ENCODE measurements around the gene NDUFAF4. TPM values are rescaled to one million over a fixed set of nuclear protein-coding genes. Genes with fewer than 3 reads are reported as not detected.

Gene NDUFAF4
- total and polyA plus RNA-seq, 11 donors = 59.6 to 107 (median 82.6) TPM

GRCh38 chr6:96900873-96901272 lies 3.2 kb upstream of the NDUFAF4 start:
- WGBS, 4 donors = 95 to 98% (median 97%) methylated on average over 2 of the region's 2 CpGs
- H3K4me1 ChIP-seq = peaks cover 0 to 26% (median 23%) of the 10 kb centered on the region in 12 donors
- ATAC-seq = no peak
- H3K36me3 ChIP-seq = peaks cover 0 to 6% (median 4%) of the 10 kb centered on the region in 9 donors
- TF ChIP-seq CTCF (IDR thresholded peaks at IDR 0.05) (no peak), POLR2A (IDR thresholded peaks at IDR 0.05) (no peak)
- intact Hi-C loops (cut with DNase I) = loop anchor here in 2 of 10 donors (2.0 to 5.0 kb wide), 2 partner anchors 151 to 152 kb away; no protein-coding TSS in a partner anchor
- H3K27ac ChIP-seq = no peak overlapping the region
- no peaks in the 10 kb centered on the region for H3K9me3 ChIP-seq
- no peaks in the 10 kb centered on the region for H3K27me3 ChIP-seq
- H3K4me3 ChIP-seq = no peak overlapping the region
- DNase-seq = no peak

- no peaks in the 10 kb centered on the region for H3K27me3 ChIP-seq
- H3K27ac ChIP-seq = peak overlapping the region in 7 of 12 donors; percentile 91 to 99 (median 97)
- H3K4me3 ChIP-seq = no peak overlapping the region
- TF ChIP-seq CTCF (IDR thresholded peaks at IDR 0.05) (no peak), POLR2A (IDR thresholded peaks at IDR 0.05) (no peak)
- peaks cover 0 to 19% (median 15%) of the 10 kb centered on the region in 9 donors for H3K36me3 ChIP-seq
- DNase-seq (no peak), ATAC-seq (no peak)
- 90 to 96% (median 92%) methylated on average over 2 of the region's 2 CpGs for WGBS, 4 donors
- intact Hi-C loops (cut with DNase I) = loop anchor here in 9 of 10 donors (2.0 to 10.0 kb wide), 12 partner anchors 25 to 495 kb away; partner anchors contain the start of genes UFL1 (in 2 of the 9), GPR63 (in 1 of the 9) and KLHL32 (in 1 of the 9)
- no peaks in the 10 kb centered on the region for H3K9me3 ChIP-seq
- H3K4me1 ChIP-seq = peaks cover 0 to 38% (median 32%) of the 10 kb centered on the region in 12 donors
These were observed 1.8 kb upstream of the NDUFAF4 start for GRCh38 chr6:96899451-96899998.

- DNase-seq = no peak
These were observed 1.3 kb upstream of the NDUFAF4 start for GRCh38 chr6:96899019-96899418.

More at GRCh38 chr6:96899019-96899418, 1.3 kb upstream of the NDUFAF4 start:
- peak overlapping the region; percentile 91 to 99 (median 96) for H3K27ac ChIP-seq
- peaks cover 3 to 41% (median 32%) of the 10 kb centered on the region in 12 donors for H3K4me1 ChIP-seq
- no peak for ATAC-seq
- H3K9me3 ChIP-seq = no peaks in the 10 kb centered on the region
- peak overlapping the region in 8 of 12 donors; percentile 72 to 97 (median 84) for H3K4me3 ChIP-seq
- no peaks in the 10 kb centered on the region for H3K27me3 ChIP-seq
- WGBS, 4 donors = 19 to 28% (median 24%) methylated on average over 3 of the region's 3 CpGs
- intact Hi-C loops (cut with DNase I) = loop anchor here in 9 of 10 donors (2.0 to 10.0 kb wide), 12 partner anchors 26 to 496 kb away; partner anchors contain the start of genes UFL1 (in 2 of the 9), GPR63 (in 1 of the 9) and KLHL32 (in 1 of the 9)
- TF ChIP-seq POLR2A (IDR thresholded peaks at IDR 0.05) (no peak), CTCF (IDR thresholded peaks at IDR 0.05) (peak; percentile 20 to 68 (median 50))
- peaks cover 0 to 24% (median 19%) of the 10 kb centered on the region in 9 donors for H3K36me3 ChIP-seq
